H1 (cell line): ENCODE results near the gene TMEM225. TPM values are rescaled to one million over a fixed set of nuclear protein-coding genes. Genes with fewer than 3 reads are reported as not detected.

Experiments
- CTCF ChIA-PET: fragments of 300-600 bp; sonication (Branson Sonifier 250); formaldehyde crosslinking; loops from one replicate; lab custom pipeline; 2021; ENCODE audit not compliant: partially characterized antibody; lab: Charles Lee
- POLR2A ChIA-PET: fragments of 300-600 bp; sonication (Branson Sonifier 250); formaldehyde crosslinking; loops from one replicate; lab custom pipeline; 2021; ENCODE audit warnings: inconsistent platforms; ENCODE audit not compliant: partially characterized antibody; lab: Charles Lee
- DNase-seq, 2 experiments: peaks; one replicate each; pipeline versions ENCODE4 v3.0.0 to v3.0.0-alpha.2; 2010 to 2022; ENCODE audit warnings: low spot score in 2 of 2, low read depth in 1 of 2, mixed read lengths in 1 of 2
- FAIRE-seq: peaks from 2 replicates; lab custom pipeline; 2011; peaks lifted over from hg19 to GRCh38; lab: Jason Lieb, UNC
- H2AFZ ChIP-seq: 2 replicates; pipeline ENCODE4 v1.8.1; 2012; ENCODE audit warnings: low read length, inconsistent platforms
- H2AK5ac ChIP-seq: 2 replicates; pipeline ENCODE4 v1.6.1; 2013; ENCODE audit warnings: low read depth, low read length
- H2BK120ac ChIP-seq: replicated peaks from 2 replicates; pipeline ENCODE3; 2013; ENCODE audit warnings: low read depth, low read length, inconsistent platforms
- H2BK12ac ChIP-seq: 2 replicates; pipeline ENCODE4 v1.6.1; 2013; ENCODE audit warnings: low read depth, low read length
- H2BK15ac ChIP-seq: 2 replicates; pipeline ENCODE4 v1.6.1; 2013; ENCODE audit warnings: low read length
- H2BK20ac ChIP-seq: 2 replicates; pipeline ENCODE4 v1.6.1; 2013; ENCODE audit warnings: low read length
- H2BK5ac ChIP-seq: 2 replicates; pipeline ENCODE4 v1.6.1; 2013; ENCODE audit warnings: low read depth, low read length
- H3K14ac ChIP-seq: 2 replicates; pipeline ENCODE4 v1.6.1; 2013; ENCODE audit warnings: inconsistent platforms; ENCODE audit not compliant: insufficient read length
- H3K18ac ChIP-seq: 2 replicates; pipeline ENCODE4 v1.6.1; 2013; ENCODE audit warnings: low read length; ENCODE audit errors: extremely low read depth
- H3K23ac ChIP-seq: 2 replicates; pipeline ENCODE4 v1.6.1; 2013; ENCODE audit warnings: inconsistent platforms; ENCODE audit not compliant: insufficient read length
- H3K23me2 ChIP-seq: 2 replicates; pipeline ENCODE4 v1.6.1; 2013; ENCODE audit warnings: low read depth, low read length
- H3K27ac ChIP-seq: 2 replicates; pipeline ENCODE4 v1.6.1; 2011; ENCODE audit warnings: low read depth, low read length, inconsistent platforms
- H3K27me3 ChIP-seq, 4 experiments: replicated peaks in 1 of 4; 1 replicate in 1 of 4; 2 replicates in 3 of 4; pipeline versions ENCODE4 v1.6.1 to v1.8.1; 2011 to 2013; ENCODE audit warnings: low read length in 3 of 4, mild to moderate bottlenecking in 3 of 4, inconsistent platforms in 2 of 4, mixed read lengths in 2 of 4, moderate library complexity in 1 of 4; ENCODE audit not compliant: control insufficient read depth in 3 of 4, insufficient read depth in 3 of 4; ENCODE audit errors: extremely low read depth in 1 of 4
- H3K36me3 ChIP-seq, 4 experiments: 2 replicates each; pipeline versions ENCODE4 v1.6.1 to v1.8.1; 2011 to 2013; ENCODE audit warnings: mild to moderate bottlenecking in 4 of 4, low read length in 3 of 4, moderate library complexity in 2 of 4, control low read depth in 1 of 4, inconsistent platforms in 1 of 4; ENCODE audit not compliant: insufficient read depth in 4 of 4, control insufficient read depth in 2 of 4
- H3K4ac ChIP-seq: replicated peaks from 2 replicates; pipeline ENCODE3; 2013; ENCODE audit warnings: low read length, low read depth, mixed read lengths, inconsistent platforms; ENCODE audit not compliant: insufficient read length
- H3K4me1 ChIP-seq, 4 experiments: replicated peaks in 1 of 4; 1 replicate in 1 of 4; 2 replicates in 3 of 4; pipeline versions ENCODE4 v1.6.1 to v1.8.1; 2011 to 2013; ENCODE audit warnings: low read length in 3 of 4, inconsistent platforms in 2 of 4, mixed read lengths in 1 of 4; ENCODE audit not compliant: insufficient read depth in 4 of 4, control insufficient read depth in 3 of 4
- H3K4me2 ChIP-seq, 2 experiments: 2 replicates each; pipeline versions ENCODE4 v1.6.1 to v1.8.1; 2011 to 2013; ENCODE audit warnings: low read depth in 2 of 2, low read length in 2 of 2, control low read depth in 1 of 2, inconsistent platforms in 1 of 2, mild to moderate bottlenecking in 1 of 2; ENCODE audit not compliant: insufficient read depth in 1 of 2
- H3K4me3 ChIP-seq, 4 experiments: fragments of 200-600, 300-600 bp in 1 of 4; sonication (generic), shearing (Covaris generic), sonication (Bioruptor Twin) in 1 of 4; 2 replicates each; pipeline versions ENCODE4 v1.5.1 to v1.8.1; 2011 to 2016; ENCODE audit warnings: low read length in 4 of 4, low read depth in 3 of 4, control low read depth in 2 of 4, inconsistent platforms in 2 of 4, mild to moderate bottlenecking in 2 of 4, mixed read lengths in 1 of 4, moderate library complexity in 1 of 4; ENCODE audit not compliant: insufficient read depth in 2 of 4; ENCODE audit errors: extremely low read depth in 1 of 4
- H3K56ac ChIP-seq: replicated peaks from 2 replicates; pipeline ENCODE3; 2013; ENCODE audit warnings: low read depth, mild to moderate bottlenecking, mixed read lengths, low read length, inconsistent platforms; ENCODE audit not compliant: insufficient read length
- H3K79me1 ChIP-seq: 2 replicates; pipeline ENCODE4 v1.6.1; 2013; ENCODE audit warnings: low read depth, low read length, control low read depth
- H3K79me2 ChIP-seq, 2 experiments: 2 replicates each; pipeline versions ENCODE4 v1.6.1 to v1.8.1; 2012 to 2013; ENCODE audit warnings: low read length in 2 of 2, mild to moderate bottlenecking in 2 of 2, inconsistent platforms in 1 of 2; ENCODE audit not compliant: insufficient read depth in 2 of 2, control insufficient read depth in 1 of 2
- H3K9ac ChIP-seq, 4 experiments: replicated peaks in 1 of 4; 1 replicate in 1 of 4; 2 replicates in 3 of 4; pipeline versions ENCODE4 v1.6.1 to v1.8.1; 2011 to 2013; ENCODE audit warnings: low read depth in 3 of 4, low read length in 3 of 4, control low read depth in 2 of 4, mild to moderate bottlenecking in 2 of 4, moderate library complexity in 2 of 4, inconsistent platforms in 1 of 4; ENCODE audit errors: extremely low read depth in 1 of 4
- H3K9me3 ChIP-seq, 2 experiments: 2 replicates each; pipeline versions ENCODE4 v1.6.1 to v1.8.1; 2012 to 2013; ENCODE audit warnings: mild to moderate bottlenecking in 2 of 2, moderate library complexity in 2 of 2, control low read depth in 1 of 2, inconsistent platforms in 1 of 2, low read depth in 1 of 2, low read length in 1 of 2, mixed read lengths in 1 of 2; ENCODE audit not compliant: insufficient read depth in 2 of 2
- H4K20me1 ChIP-seq, 2 experiments: replicated peaks in 1 of 2; 2 replicates each; pipeline versions ENCODE3 to v1.8.1; 2011 to 2013; ENCODE audit warnings: inconsistent platforms in 2 of 2, low read length in 2 of 2, mild to moderate bottlenecking in 1 of 2; ENCODE audit not compliant: insufficient read depth in 2 of 2, control insufficient read depth in 1 of 2
- H4K5ac ChIP-seq: 2 replicates; pipeline ENCODE4 v1.6.1; 2013; ENCODE audit warnings: low read length, low read depth, mixed read lengths, inconsistent platforms; ENCODE audit not compliant: insufficient read length
- H4K8ac ChIP-seq: 2 replicates; pipeline ENCODE4 v1.8.0; 2013; ENCODE audit warnings: mild to moderate bottlenecking, moderate library complexity, low read length, inconsistent platforms; ENCODE audit not compliant: insufficient read depth; ENCODE audit errors: extremely low read depth
- H4K91ac ChIP-seq: replicated peaks from 2 replicates; pipeline ENCODE3; 2013; ENCODE audit warnings: low read length, mixed read lengths, inconsistent platforms; ENCODE audit not compliant: insufficient read length
- POLR2A ChIP-seq, 2 experiments: IDR thresholded peaks; 1 replicate in 1 of 2; 2 replicates in 1 of 2; pipeline ENCODE4 v1.6.1; 2011; ENCODE audit warnings: low read depth in 2 of 2, low read length in 2 of 2, mild to moderate bottlenecking in 2 of 2; ENCODE audit errors: control extremely low read depth in 1 of 2
- polyA plus RNA-seq, 7 experiments: library from polyadenylated mRNA; depleted of rRNA in 3 of 7; stranded (reverse) in 5 of 7; unstranded in 2 of 7; fragments of >200 nt in 5 of 7; fragments of 200-250 nt in 2 of 7; gene quantifications; 1 replicate in 5 of 7; 2 replicates in 1 of 7; 4 replicates in 1 of 7; pipeline versions ENCODE4 v1.2.1 to v1.2.3, GENCODE V29; 2011 to 2013; ENCODE audit warnings: missing spikeins in 2 of 7, mixed read lengths in 2 of 7
- total RNA-seq: library from RNA; stranded (reverse); fragmentation: NEBNext Ultra II Directional; extraction: Animal tissue kit (Norgen Biotek cat#: 25700); gene quantifications from 2 replicates; pipeline ENCODE4 v1.2.1, GENCODE V29; 2021

TMEM225 gene
- total and polyA plus RNA-seq, 2 of the 8 experiments (the other 6 are each of a cell fraction or from before 2014, with no cell fraction given), result not detected

GRCh38 chr11:123892031-123892430 lies 6.6 kb upstream of the TMEM225 start:
- CTCF ChIA-PET, result no interaction called here

More at GRCh38 chr11:123892031-123892430, 6.6 kb upstream of the TMEM225 start:
- no peak for DNase-seq
- H4K91ac ChIP-seq, result no peak overlapping the region
- no peaks in the 10 kb centered on the region for H3K79me2 ChIP-seq
- H3K4me1 ChIP-seq, result no peaks in the 10 kb centered on the region
- no peak overlapping the region for H4K5ac ChIP-seq
- no peaks in the 10 kb centered on the region for H3K79me1 ChIP-seq
- H3K4me2 ChIP-seq, result no peak overlapping the region
- no peaks in the 10 kb centered on the region for H3K23me2 ChIP-seq
- H3K36me3 ChIP-seq, result no peaks in the 10 kb centered on the region
- H3K9me3 ChIP-seq, result no peaks in the 10 kb centered on the region
- no peak overlapping the region for H2BK5ac ChIP-seq
- no peak overlapping the region for H3K56ac ChIP-seq
- H3K9ac ChIP-seq, result no peak overlapping the region
- no peaks in the 10 kb centered on the region for H3K27me3 ChIP-seq
- no peak overlapping the region for H3K27ac ChIP-seq
- no peaks in the 10 kb centered on the region for H4K20me1 ChIP-seq
- no peak overlapping the region for H3K23ac ChIP-seq
- no peak overlapping the region for H2BK120ac ChIP-seq
- no peak overlapping the region for H3K18ac ChIP-seq
- TF ChIP-seq POLR2A (IDR thresholded peaks at IDR 0.05; ENCODE audit: control extremely low read depth in 1 of 2, low read depth in 2 of 2, low read length in 2 of 2), result no peak
- H3K4me3 ChIP-seq, result no peak overlapping the region
- no peak overlapping the region for H2AK5ac ChIP-seq
- FAIRE-seq, result no peak
- no peak overlapping the region for H2BK20ac ChIP-seq
- no peak overlapping the region for H3K14ac ChIP-seq
- H2BK12ac ChIP-seq, result no peak overlapping the region
- POLR2A ChIA-PET, result no interaction called here
- H4K8ac ChIP-seq, result no peak overlapping the region
- H2BK15ac ChIP-seq, result no peak overlapping the region
- no peak overlapping the region for H3K4ac ChIP-seq
- peak overlapping the region; percentile 28; the same call in 1 of the 2 replicates for H2AFZ ChIP-seq
